DND-41 (cell line): ENCODE data around the gene SORCS1.

ENCODE experiments used
- ATAC-seq: fragments of 200-7000 bp; cut with Tn5 transposase; 3 replicates; pipeline ENCODE4 v1.9.1; 2021; ENCODE audit warnings: low read depth; ENCODE audit not compliant: insufficient read depth
- DNase-seq: peaks from one replicate; pipeline ENCODE4 v3.0.0-alpha.2; 2020
- H2AFZ ChIP-seq: 2 replicates; pipeline ENCODE4 v1.6.0; 2012; ENCODE audit warnings: low read depth, low read length
- H3K27ac ChIP-seq: 2 replicates; pipeline ENCODE4 v1.5.1; 2012; ENCODE audit warnings: low read length, inconsistent platforms
- H3K27me3 ChIP-seq: fragments of 200-600 bp; sonication (generic); 2 replicates; pipeline ENCODE4 v1.6.0; 2012; ENCODE audit warnings: low read length, mild to moderate bottlenecking, inconsistent platforms; ENCODE audit not compliant: insufficient read depth, poor library complexity
- H3K36me3 ChIP-seq: 2 replicates; pipeline ENCODE4 v1.5.1; 2012; ENCODE audit warnings: low read length, inconsistent platforms; ENCODE audit not compliant: insufficient read depth
- H3K4me1 ChIP-seq: 2 replicates; pipeline ENCODE4 v1.5.1; 2012; ENCODE audit warnings: mild to moderate bottlenecking, low read length; ENCODE audit not compliant: insufficient read depth
- H3K4me2 ChIP-seq: 2 replicates; pipeline ENCODE4 v1.6.0; 2012; ENCODE audit warnings: mild to moderate bottlenecking, moderate library complexity, low read length, inconsistent platforms; ENCODE audit not compliant: insufficient read depth
- H3K4me3 ChIP-seq, 2 experiments: fragments of 200-600 bp in 1 of 2; shearing (Covaris generic) in 1 of 2; 2 replicates each; pipeline ENCODE4 v1.5.1; 2012 to 2016; ENCODE audit warnings: inconsistent platforms in 2 of 2, low read length in 2 of 2, mild to moderate bottlenecking in 2 of 2, low read depth in 1 of 2, moderate library complexity in 1 of 2
- H3K79me2 ChIP-seq: 2 replicates; pipeline ENCODE4 v1.6.0; 2012; ENCODE audit warnings: low read length, inconsistent platforms; ENCODE audit not compliant: insufficient read depth
- H3K9ac ChIP-seq: 2 replicates; pipeline ENCODE4 v1.6.0; 2012; ENCODE audit warnings: low read depth, mild to moderate bottlenecking, inconsistent platforms, low read length, moderate library complexity
- H3K9me3 ChIP-seq: 2 replicates; pipeline ENCODE4 v1.5.1; 2012; ENCODE audit warnings: low read length, moderate library complexity, mild to moderate bottlenecking, inconsistent platforms; ENCODE audit not compliant: insufficient read depth, severe bottlenecking
- H4K20me1 ChIP-seq: 2 replicates; pipeline ENCODE4 v1.6.0; 2012; ENCODE audit warnings: low read length; ENCODE audit not compliant: insufficient read depth
- CTCF ChIP-seq: IDR thresholded peaks from 2 replicates; pipeline ENCODE4 v1.5.1; 2012; ENCODE audit warnings: borderline replicate concordance, low read length, moderate library complexity, mild to moderate bottlenecking; ENCODE audit not compliant: poor library complexity, severe bottlenecking; ENCODE audit errors: extremely low read depth
- EZH2 ChIP-seq: IDR thresholded peaks from 3 replicates; pipeline ENCODE4 v1.6.1; 2012; ENCODE audit warnings: borderline replicate concordance, low read depth, mild to moderate bottlenecking, moderate library complexity, low read length, inconsistent platforms; ENCODE audit not compliant: severe bottlenecking

Gene SORCS1

GRCh38 chr10:107058331-107058730 lies 106.2 kb downstream of the SORCS1 start:
- H3K9me3 ChIP-seq: no peaks in the 10 kb centered on the region
- no peaks in the 10 kb centered on the region for H3K27me3 ChIP-seq
- no peak overlapping the region for H3K4me3 ChIP-seq
- TF ChIP-seq EZH2 (no peak), CTCF (no peak)
- ATAC-seq (no peak), DNase-seq (no peak)
- no peaks in the 10 kb centered on the region for H3K79me2 ChIP-seq
- H4K20me1 ChIP-seq: no peaks in the 10 kb centered on the region
- no peak overlapping the region for H3K9ac ChIP-seq
- H2AFZ ChIP-seq: no peak overlapping the region
- H3K27ac ChIP-seq: no peak overlapping the region
- no peaks in the 10 kb centered on the region for H3K36me3 ChIP-seq
- no peaks in the 10 kb centered on the region for H3K4me1 ChIP-seq
- H3K4me2 ChIP-seq: no peak overlapping the region

GRCh38 chr10:107056182-107056581 lies 108.3 kb downstream of the SORCS1 start:
- TF ChIP-seq CTCF (no peak), EZH2 (no peak)
- Histone ChIP-seq H3K27me3 (no peaks in the 10 kb centered on the region), H3K79me2 (no peaks in the 10 kb centered on the region), H3K4me2 (no peak overlapping the region), H3K9me3 (peaks cover 2% of the 10 kb centered on the region), H3K36me3 (no peaks in the 10 kb centered on the region), H3K9ac (no peak overlapping the region), H3K27ac (no peak overlapping the region), H3K4me1 (no peaks in the 10 kb centered on the region), H4K20me1 (no peaks in the 10 kb centered on the region), H3K4me3 (no peak overlapping the region), H2AFZ (no peak overlapping the region)
- ATAC-seq (no peak), DNase-seq (no peak)

DNA sequence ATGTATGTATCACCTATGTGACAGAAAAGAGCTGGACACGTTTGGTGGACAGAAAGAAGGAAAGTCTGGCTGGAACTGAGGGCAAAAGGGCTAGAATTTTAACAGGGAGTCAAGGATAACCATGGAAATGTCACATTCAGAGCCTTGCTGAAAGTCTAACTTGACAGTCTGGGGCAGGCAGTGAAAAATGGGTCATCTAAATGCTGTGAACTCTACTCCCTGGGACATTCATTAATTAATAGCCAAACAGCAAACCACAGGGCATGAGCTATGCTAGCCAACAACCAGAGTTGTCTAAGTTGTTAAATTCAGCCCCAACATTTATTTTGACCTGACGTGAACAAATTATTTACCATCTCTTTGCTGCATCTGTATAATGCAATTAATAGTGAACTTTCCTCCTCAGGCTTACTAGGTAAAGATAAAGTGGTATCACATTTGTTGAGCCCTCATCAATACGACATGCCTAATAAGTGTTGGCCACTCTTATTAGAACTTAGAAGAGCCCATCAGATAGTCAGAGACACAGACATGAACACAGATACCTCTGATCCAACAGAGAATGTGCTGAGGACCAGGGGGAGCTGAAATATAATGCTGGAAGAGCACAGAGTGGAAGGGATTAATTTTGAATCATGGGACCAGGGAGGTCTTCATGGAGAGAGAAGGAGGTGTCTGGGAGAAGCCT lies 109.9 kb downstream of the SORCS1 start:
- H3K4me2 ChIP-seq: no peak overlapping the region
- no peak for TF ChIP-seq CTCF
- TF ChIP-seq EZH2: no peak
- no peaks in the 10 kb centered on the region for H3K36me3 ChIP-seq

DNA sequence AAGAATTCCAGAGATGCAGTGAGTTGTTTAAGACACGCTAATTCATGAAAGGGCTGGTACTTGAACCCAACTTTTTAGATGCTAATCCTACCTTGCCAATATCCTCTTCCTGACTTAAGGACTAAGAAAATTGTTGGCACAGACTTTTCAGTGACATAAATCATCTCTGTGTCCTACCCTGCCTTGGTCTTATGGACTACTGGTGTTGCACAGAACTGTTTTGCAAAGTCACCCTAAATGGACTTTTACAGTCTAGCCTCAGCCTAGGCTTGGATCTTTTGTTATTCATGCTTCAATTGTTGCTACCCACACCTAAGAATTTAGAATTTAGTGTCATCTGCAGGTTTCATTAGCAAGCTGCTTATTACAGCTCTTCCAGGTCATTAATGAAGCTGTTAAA lies 112.7 kb downstream of the SORCS1 start:
- Histone ChIP-seq H3K79me2 (no peaks in the 10 kb centered on the region), H4K20me1 (no peaks in the 10 kb centered on the region), H3K27ac (no peak overlapping the region), H3K9ac (no peak overlapping the region), H3K36me3 (no peaks in the 10 kb centered on the region), H3K4me3 (no peak overlapping the region), H3K4me1 (no peaks in the 10 kb centered on the region), H3K9me3 (peaks cover 5% of the 10 kb centered on the region), H3K4me2 (no peak overlapping the region), H3K27me3 (no peaks in the 10 kb centered on the region), H2AFZ (no peak overlapping the region)
- no peak for DNase-seq
- TF ChIP-seq CTCF (no peak), EZH2 (no peak)
- ATAC-seq: no peak

More for the DNA sequence above, 109.9 kb downstream of the SORCS1 start:
- H3K79me2 ChIP-seq: no peaks in the 10 kb centered on the region
- H2AFZ ChIP-seq: no peak overlapping the region
- H3K4me3 ChIP-seq: no peak overlapping the region
- H3K27me3 ChIP-seq: no peaks in the 10 kb centered on the region
- H3K9me3 ChIP-seq: peaks cover 2% of the 10 kb centered on the region
- ATAC-seq: no peak
- DNase-seq: no peak
- H3K27ac ChIP-seq: no peak overlapping the region
- H3K9ac ChIP-seq: no peak overlapping the region
- H4K20me1 ChIP-seq: no peaks in the 10 kb centered on the region
- no peaks in the 10 kb centered on the region for H3K4me1 ChIP-seq
